ENCODE results near the gene CLK2. TPM values are rescaled to one million over a fixed set of nuclear protein-coding genes. Genes with fewer than 3 reads are reported as not detected.
A peak's percentile ranks its signal among the peaks of the same experiment; 100 is the strongest.

The CLK2 gene
- total and polyA plus RNA-seq, 9 of the 15 experiments (the other 6 are each of a cell fraction or from before 2014, with no cell fraction given) = 13.5 to 81.4 (median 39.6) TPM

DNA sequence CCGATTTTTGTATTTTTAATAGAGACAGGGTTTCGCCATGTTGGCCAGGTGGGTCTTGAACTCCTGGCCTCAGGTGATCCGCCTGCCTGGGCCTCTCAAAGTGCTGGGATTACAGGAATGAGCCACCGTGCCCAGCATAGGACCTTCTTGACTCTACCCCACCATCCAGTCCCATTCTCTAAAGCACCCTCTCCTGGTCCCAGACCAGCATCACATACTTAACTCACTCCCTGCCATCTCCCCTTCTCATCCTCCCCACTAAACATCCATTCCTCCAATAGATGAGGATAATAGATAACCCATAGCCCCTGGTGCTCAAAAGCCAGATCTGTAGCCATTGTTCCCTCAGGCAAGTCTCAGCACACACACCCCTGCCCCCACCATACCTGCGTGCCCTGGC, 20.1 kb downstream of the CLK2 start:
- H2AFZ ChIP-seq (ENCODE audit: low read depth, low read length) = no peak overlapping the region
- FAIRE-seq = no peak
- no peaks in the 10 kb centered on the region for H4K20me1 ChIP-seq (replicated peaks; ENCODE audit: control insufficient read depth, insufficient read depth, low read length)
- in situ Hi-C loops (cut with MboI) (loop anchor here (10.0 kb wide), 1 partner anchor 342 kb away; no protein-coding TSS in a partner anchor), intact Hi-C loops (cut with micrococcal nuclease) (loop anchor here (5.0 to 10.0 kb wide), 2 partner anchors 252 to 339 kb away; no protein-coding TSS in a partner anchor)
- ChIA-PET CTCF (ENCODE audit: low intra/inter-chr PET ratio) (interaction anchor here (0.6 to 1.2 kb wide), 2 partner anchors 57 to 70 kb away, joined by 4 read pairs; no protein-coding TSS in a partner anchor), POLR2A (interaction anchor here (3.4 kb wide), 1 partner anchor 8 kb away, joined by 29 read pairs; the partner anchor contains the start of gene SCAMP3)
- no peaks in the 10 kb centered on the region for H3K27me3 ChIP-seq (ENCODE audit: control insufficient read depth in 2 of 2, insufficient read depth in 2 of 2, low read length in 2 of 2)
- peak overlapping the region in 1 of 2 experiments; percentile 97; a peak in 3 of 4 replicates for H3K9ac ChIP-seq (ENCODE audit: insufficient read depth in 1 of 2, low read depth in 2 of 2, low read length in 2 of 2)
- peaks cover 38% of the 10 kb centered on the region; the same call in 2 of the 3 replicates for H3K36me3 ChIP-seq (ENCODE audit: control insufficient read depth, insufficient read depth, low read length)
- peaks cover 25 to 48% of the 10 kb centered on the region in 2 experiments for H3K4me1 ChIP-seq (replicated peaks in 1 of 2; ENCODE audit: control insufficient read depth in 2 of 2, insufficient read depth in 2 of 2, low read length in 2 of 2)
- peak overlapping the region; percentile 81 for H3K4me2 ChIP-seq (ENCODE audit: insufficient read depth, low read length)
- no peak for ATAC-seq
- BruUV-seq (replicated peaks) = TSS peak; percentile 17
- H3K4me3 ChIP-seq = peak overlapping the region; percentile 58; the same call in 1 of the 2 replicates
- DNase-seq (ENCODE audit: extremely low read depth in 1 of 4, low spot score in 3 of 4) = no peak
- H3K79me2 ChIP-seq (ENCODE audit: control insufficient read depth, insufficient read depth, low read length) = peaks cover 18% of the 10 kb centered on the region
- H3K27ac ChIP-seq (ENCODE audit: extremely low read depth, low read depth, low read length) = no peak overlapping the region; the same call in 2 of the 3 replicates
- H3K9me1 ChIP-seq (ENCODE audit: control insufficient read depth, insufficient read depth, low read length) = no peaks in the 10 kb centered on the region
- H3K9me3 ChIP-seq (replicated peaks; ENCODE audit: control insufficient read depth, insufficient read depth, low read depth, low read length) = no peaks in the 10 kb centered on the region
- no peak for TF ChIP-seq NCOA2 (IDR thresholded peaks at IDR 0.05; ENCODE audit: partially characterized antibody in 2 of 2)
- no peak for TF ChIP-seq SIX5 (IDR thresholded peaks at IDR 0.05; ENCODE audit: borderline replicate concordance in 1 of 2, insufficient read depth in 1 of 2, low read depth in 1 of 2, low read length in 2 of 2)
- TF ChIP-seq CBFB (CRISPR knock-in tag; IDR thresholded peaks at IDR 0.05) = no peak
- no peak for TF ChIP-seq ZC3H4 (CRISPR knock-in tag; IDR thresholded peaks at IDR 0.05; ENCODE audit: borderline replicate concordance)
- TF ChIP-seq NCOA4 (IDR thresholded peaks at IDR 0.05; ENCODE audit: partially characterized antibody) = no peak
- 81% methylated on average over 5 of the region's 5 CpGs for WGBS (ENCODE audit: insufficient coverage, low coverage, missing lambda C conversion rate)
